ENCODE measurements around the gene DEPP1.

DNA sequence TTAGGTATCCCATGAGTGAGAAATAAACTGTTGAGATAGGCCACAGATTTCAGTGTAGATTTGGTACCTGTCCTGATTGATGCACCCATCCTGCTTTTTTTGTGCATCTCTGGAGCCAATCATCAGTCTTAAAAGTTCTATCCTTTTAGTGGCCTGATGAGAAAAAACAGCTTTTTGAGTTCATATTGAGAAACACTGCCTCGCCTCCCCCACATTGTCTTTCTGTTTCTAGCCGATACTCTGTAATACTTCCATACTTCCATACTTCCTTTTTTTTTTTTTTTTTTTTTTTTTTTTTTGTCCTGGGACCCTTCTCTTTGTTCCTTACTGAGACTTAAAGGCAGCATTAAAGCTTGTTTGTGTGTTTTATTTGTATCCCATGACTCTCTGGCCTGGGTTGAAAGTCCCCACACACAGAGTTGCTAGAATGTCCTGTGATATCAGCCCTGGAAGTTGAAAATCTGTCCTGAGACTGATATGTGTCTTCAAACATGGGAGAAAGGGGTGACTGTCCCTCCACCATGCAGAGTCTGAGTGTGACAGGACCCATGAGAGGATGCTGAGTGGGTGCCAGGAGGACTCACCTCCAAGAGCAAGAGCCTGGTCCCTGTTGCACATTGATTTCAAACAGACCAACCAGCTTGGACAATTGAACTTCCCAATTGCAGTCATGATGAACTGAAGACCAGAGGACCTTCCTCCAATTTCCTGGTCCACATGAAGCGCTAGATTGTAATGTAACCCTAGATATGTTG is 27.8 kb upstream of the DEPP1 start:
- TF ChIP-seq, protein P1, sequence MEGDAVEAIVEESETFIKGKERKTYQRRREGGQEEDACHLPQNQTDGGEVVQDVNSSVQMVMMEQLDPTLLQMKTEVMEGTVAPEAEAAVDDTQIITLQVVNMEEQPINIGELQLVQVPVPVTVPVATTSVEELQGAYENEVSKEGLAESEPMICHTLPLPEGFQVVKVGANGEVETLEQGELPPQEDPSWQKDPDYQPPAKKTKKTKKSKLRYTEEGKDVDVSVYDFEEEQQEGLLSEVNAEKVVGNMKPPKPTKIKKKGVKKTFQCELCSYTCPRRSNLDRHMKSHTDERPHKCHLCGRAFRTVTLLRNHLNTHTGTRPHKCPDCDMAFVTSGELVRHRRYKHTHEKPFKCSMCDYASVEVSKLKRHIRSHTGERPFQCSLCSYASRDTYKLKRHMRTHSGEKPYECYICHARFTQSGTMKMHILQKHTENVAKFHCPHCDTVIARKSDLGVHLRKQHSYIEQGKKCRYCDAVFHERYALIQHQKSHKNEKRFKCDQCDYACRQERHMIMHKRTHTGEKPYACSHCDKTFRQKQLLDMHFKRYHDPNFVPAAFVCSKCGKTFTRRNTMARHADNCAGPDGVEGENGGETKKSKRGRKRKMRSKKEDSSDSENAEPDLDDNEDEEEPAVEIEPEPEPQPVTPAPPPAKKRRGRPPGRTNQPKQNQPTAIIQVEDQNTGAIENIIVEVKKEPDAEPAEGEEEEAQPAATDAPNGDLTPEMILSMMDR (conservative IDR thresholded peaks at IDR 0.05; ENCODE audit: low read depth in 2 of 2): no peak
- TF ChIP-seq POLR2AphosphoS5 (IDR thresholded peaks at IDR 0.05; ENCODE audit: low read depth) (no peak), EZH2 (IDR thresholded peaks at IDR 0.05; ENCODE audit: low read depth, unreplicated experiment) (no peak), EZH2phosphoT487 (IDR thresholded peaks at IDR 0.05; ENCODE audit: unreplicated experiment) (no peak), JUNB (IDR thresholded peaks at IDR 0.05; ENCODE audit: unreplicated experiment) (no peak), CREB1 (CRISPR knock-in tag; IDR thresholded peaks at IDR 0.05; ENCODE audit: low read depth) (no peak), NANOG (IDR thresholded peaks at IDR 0.05; ENCODE audit: borderline replicate concordance) (no peak), ZNF331 (CRISPR knock-in tag; IDR thresholded peaks at IDR 0.05; ENCODE audit: low read depth) (no peak)
- TF ChIP-seq, protein P2, sequence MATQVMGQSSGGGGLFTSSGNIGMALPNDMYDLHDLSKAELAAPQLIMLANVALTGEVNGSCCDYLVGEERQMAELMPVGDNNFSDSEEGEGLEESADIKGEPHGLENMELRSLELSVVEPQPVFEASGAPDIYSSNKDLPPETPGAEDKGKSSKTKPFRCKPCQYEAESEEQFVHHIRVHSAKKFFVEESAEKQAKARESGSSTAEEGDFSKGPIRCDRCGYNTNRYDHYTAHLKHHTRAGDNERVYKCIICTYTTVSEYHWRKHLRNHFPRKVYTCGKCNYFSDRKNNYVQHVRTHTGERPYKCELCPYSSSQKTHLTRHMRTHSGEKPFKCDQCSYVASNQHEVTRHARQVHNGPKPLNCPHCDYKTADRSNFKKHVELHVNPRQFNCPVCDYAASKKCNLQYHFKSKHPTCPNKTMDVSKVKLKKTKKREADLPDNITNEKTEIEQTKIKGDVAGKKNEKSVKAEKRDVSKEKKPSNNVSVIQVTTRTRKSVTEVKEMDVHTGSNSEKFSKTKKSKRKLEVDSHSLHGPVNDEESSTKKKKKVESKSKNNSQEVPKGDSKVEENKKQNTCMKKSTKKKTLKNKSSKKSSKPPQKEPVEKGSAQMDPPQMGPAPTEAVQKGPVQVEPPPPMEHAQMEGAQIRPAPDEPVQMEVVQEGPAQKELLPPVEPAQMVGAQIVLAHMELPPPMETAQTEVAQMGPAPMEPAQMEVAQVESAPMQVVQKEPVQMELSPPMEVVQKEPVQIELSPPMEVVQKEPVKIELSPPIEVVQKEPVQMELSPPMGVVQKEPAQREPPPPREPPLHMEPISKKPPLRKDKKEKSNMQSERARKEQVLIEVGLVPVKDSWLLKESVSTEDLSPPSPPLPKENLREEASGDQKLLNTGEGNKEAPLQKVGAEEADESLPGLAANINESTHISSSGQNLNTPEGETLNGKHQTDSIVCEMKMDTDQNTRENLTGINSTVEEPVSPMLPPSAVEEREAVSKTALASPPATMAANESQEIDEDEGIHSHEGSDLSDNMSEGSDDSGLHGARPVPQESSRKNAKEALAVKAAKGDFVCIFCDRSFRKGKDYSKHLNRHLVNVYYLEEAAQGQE (IDR thresholded peaks at IDR 0.05; ENCODE audit: unreplicated experiment): no peak
- TF ChIP-seq, protein P3, sequence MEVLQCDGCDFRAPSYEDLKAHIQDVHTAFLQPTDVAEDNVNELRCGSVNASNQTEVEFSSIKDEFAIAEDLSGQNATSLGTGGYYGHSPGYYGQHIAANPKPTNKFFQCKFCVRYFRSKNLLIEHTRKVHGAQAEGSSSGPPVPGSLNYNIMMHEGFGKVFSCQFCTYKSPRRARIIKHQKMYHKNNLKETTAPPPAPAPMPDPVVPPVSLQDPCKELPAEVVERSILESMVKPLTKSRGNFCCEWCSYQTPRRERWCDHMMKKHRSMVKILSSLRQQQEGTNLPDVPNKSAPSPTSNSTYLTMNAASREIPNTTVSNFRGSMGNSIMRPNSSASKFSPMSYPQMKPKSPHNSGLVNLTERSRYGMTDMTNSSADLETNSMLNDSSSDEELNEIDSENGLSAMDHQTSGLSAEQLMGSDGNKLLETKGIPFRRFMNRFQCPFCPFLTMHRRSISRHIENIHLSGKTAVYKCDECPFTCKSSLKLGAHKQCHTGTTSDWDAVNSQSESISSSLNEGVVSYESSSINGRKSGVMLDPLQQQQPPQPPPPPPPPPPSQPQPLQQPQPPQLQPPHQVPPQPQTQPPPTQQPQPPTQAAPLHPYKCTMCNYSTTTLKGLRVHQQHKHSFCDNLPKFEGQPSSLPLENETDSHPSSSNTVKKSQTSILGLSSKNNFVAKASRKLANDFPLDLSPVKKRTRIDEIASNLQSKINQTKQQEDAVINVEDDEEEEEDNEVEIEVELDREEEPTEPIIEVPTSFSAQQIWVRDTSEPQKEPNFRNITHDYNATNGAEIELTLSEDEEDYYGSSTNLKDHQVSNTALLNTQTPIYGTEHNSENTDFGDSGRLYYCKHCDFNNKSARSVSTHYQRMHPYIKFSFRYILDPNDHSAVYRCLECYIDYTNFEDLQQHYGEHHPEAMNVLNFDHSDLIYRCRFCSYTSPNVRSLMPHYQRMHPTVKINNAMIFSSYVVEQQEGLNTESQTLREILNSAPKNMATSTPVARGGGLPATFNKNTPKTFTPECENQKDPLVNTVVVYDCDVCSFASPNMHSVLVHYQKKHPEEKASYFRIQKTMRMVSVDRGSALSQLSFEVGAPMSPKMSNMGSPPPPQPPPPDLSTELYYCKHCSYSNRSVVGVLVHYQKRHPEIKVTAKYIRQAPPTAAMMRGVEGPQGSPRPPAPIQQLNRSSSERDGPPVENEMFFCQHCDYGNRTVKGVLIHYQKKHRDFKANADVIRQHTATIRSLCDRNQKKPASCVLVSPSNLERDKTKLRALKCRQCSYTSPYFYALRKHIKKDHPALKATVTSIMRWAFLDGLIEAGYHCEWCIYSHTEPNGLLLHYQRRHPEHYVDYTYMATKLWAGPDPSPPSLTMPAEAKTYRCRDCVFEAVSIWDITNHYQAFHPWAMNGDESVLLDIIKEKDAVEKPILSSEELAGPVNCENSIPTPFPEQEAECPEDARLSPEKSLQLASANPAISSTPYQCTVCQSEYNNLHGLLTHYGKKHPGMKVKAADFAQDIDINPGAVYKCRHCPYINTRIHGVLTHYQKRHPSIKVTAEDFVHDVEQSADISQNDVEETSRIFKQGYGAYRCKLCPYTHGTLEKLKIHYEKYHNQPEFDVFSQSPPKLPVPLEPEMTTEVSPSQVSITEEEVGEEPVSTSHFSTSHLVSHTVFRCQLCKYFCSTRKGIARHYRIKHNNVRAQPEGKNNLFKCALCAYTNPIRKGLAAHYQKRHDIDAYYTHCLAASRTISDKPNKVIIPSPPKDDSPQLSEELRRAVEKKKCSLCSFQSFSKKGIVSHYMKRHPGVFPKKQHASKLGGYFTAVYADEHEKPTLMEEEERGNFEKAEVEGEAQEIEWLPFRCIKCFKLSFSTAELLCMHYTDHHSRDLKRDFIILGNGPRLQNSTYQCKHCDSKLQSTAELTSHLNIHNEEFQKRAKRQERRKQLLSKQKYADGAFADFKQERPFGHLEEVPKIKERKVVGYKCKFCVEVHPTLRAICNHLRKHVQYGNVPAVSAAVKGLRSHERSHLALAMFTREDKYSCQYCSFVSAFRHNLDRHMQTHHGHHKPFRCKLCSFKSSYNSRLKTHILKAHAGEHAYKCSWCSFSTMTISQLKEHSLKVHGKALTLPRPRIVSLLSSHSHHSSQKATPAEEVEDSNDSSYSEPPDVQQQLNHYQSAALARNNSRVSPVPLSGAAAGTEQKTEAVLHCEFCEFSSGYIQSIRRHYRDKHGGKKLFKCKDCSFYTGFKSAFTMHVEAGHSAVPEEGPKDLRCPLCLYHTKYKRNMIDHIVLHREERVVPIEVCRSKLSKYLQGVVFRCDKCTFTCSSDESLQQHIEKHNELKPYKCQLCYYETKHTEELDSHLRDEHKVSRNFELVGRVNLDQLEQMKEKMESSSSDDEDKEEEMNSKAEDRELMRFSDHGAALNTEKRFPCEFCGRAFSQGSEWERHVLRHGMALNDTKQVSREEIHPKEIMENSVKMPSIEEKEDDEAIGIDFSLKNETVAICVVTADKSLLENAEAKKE (CRISPR knock-in tag; IDR thresholded peaks at IDR 0.05): no peak
- TF ChIP-seq, protein P4, sequence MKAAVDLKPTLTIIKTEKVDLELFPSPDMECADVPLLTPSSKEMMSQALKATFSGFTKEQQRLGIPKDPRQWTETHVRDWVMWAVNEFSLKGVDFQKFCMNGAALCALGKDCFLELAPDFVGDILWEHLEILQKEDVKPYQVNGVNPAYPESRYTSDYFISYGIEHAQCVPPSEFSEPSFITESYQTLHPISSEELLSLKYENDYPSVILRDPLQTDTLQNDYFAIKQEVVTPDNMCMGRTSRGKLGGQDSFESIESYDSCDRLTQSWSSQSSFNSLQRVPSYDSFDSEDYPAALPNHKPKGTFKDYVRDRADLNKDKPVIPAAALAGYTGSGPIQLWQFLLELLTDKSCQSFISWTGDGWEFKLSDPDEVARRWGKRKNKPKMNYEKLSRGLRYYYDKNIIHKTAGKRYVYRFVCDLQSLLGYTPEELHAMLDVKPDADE (IDR thresholded peaks at IDR 0.05): no peak
